Endothelial cell of umbilical vein (primary cell): Measurements from ENCODE around the gene CHRNB1. TPM values are rescaled to one million over a fixed set of nuclear protein-coding genes. Genes with fewer than 3 reads are reported as not detected.

Experiments used
- BruUV-seq: library from RNA; stranded (reverse); fragments of 400-500 nt; replicated peaks from 2 replicates; lab custom pipeline; 2021; lab: Mats Ljungman, UMichigan
- CTCF ChIA-PET: fragments of 300-600, 350-600 bp; sonication (Branson Sonifier 250); formaldehyde crosslinking; loops from one replicate; lab custom pipeline; 2021; ENCODE audit warnings: antibody characterized with exemption, inconsistent platforms; lab: Charles Lee
- POLR2A ChIA-PET: fragments of 300-600, 350-600 bp; sonication (Branson Sonifier 250); formaldehyde crosslinking; loops from one replicate; lab custom pipeline; 2021; ENCODE audit warnings: antibody characterized with exemption, inconsistent platforms; lab: Charles Lee
- DNase-seq: peaks from one replicate; pipeline ENCODE4 v3.0.0-alpha.2; 2011; ENCODE audit warnings: low read depth, low spot score
- FAIRE-seq: peaks from 2 replicates; lab custom pipeline; 2011; peaks lifted over from hg19 to GRCh38; lab: Jason Lieb, UNC
- H2AFZ ChIP-seq: 2 replicates; pipeline ENCODE4 v1.6.0; 2012; ENCODE audit warnings: low read depth, low read length, control low read depth, inconsistent platforms
- H3K27ac ChIP-seq: 2 replicates; pipeline ENCODE4 v1.5.1; 2011; ENCODE audit warnings: low read depth, mild to moderate bottlenecking, control low read depth, low read length, moderate library complexity; ENCODE audit not compliant: insufficient read depth
- H3K27me3 ChIP-seq, 2 experiments: 2 replicates each; pipeline versions ENCODE4 v1.6.0 to v1.6.1; 2011; ENCODE audit warnings: low read length in 2 of 2, mixed read lengths in 1 of 2; ENCODE audit not compliant: control insufficient read depth in 2 of 2, insufficient read depth in 2 of 2
- H3K36me3 ChIP-seq, 2 experiments: 2 replicates in 1 of 2; 3 replicates in 1 of 2; pipeline ENCODE4 v1.5.1; 2011; ENCODE audit warnings: low read length in 2 of 2, mild to moderate bottlenecking in 1 of 2, moderate library complexity in 1 of 2; ENCODE audit not compliant: control insufficient read depth in 2 of 2, insufficient read depth in 2 of 2; ENCODE audit errors: extremely low read depth in 1 of 2
- H3K4me1 ChIP-seq: 3 replicates; pipeline ENCODE4 v1.5.1; 2011; ENCODE audit warnings: mild to moderate bottlenecking, low read length; ENCODE audit not compliant: control insufficient read depth, insufficient read depth; ENCODE audit errors: extremely low read depth
- H3K4me2 ChIP-seq: 2 replicates; pipeline ENCODE4 v1.6.1; 2011; ENCODE audit warnings: low read length, control low read depth, mixed read lengths; ENCODE audit not compliant: insufficient read depth
- H3K4me3 ChIP-seq, 3 experiments: fragments of 200-600 bp in 1 of 3; sonication (generic), shearing (Covaris generic) in 1 of 3; replicated peaks in 1 of 3; 2 replicates each; pipeline ENCODE4 v1.5.1; 2011 to 2016; ENCODE audit warnings: control low read depth in 3 of 3, low read length in 3 of 3, mild to moderate bottlenecking in 2 of 3, inconsistent platforms in 1 of 3, low read depth in 1 of 3, moderate library complexity in 1 of 3; ENCODE audit not compliant: insufficient read depth in 1 of 3
- H3K79me2 ChIP-seq: 2 replicates; pipeline ENCODE4 v1.6.0; 2012; ENCODE audit warnings: low read length, inconsistent platforms; ENCODE audit not compliant: control insufficient read depth, insufficient read depth
- H3K9ac ChIP-seq: replicated peaks from 2 replicates; pipeline ENCODE3; 2011; ENCODE audit warnings: low read length, control low read depth; ENCODE audit not compliant: insufficient read depth; ENCODE audit errors: extremely low read depth
- H3K9me1 ChIP-seq: replicated peaks from 3 replicates; pipeline ENCODE4 v1.6.0; 2011; ENCODE audit warnings: mild to moderate bottlenecking, low read length; ENCODE audit not compliant: control insufficient read depth, insufficient read depth; ENCODE audit errors: extremely low read depth
- H3K9me3 ChIP-seq: replicated peaks from 2 replicates; pipeline ENCODE4 v1.5.1; 2012; ENCODE audit warnings: low read length, inconsistent platforms; ENCODE audit not compliant: control insufficient read depth, insufficient read depth
- H4K20me1 ChIP-seq: replicated peaks from 2 replicates; pipeline ENCODE3; 2011; ENCODE audit warnings: mild to moderate bottlenecking, low read length; ENCODE audit not compliant: control insufficient read depth, insufficient read depth; ENCODE audit errors: extremely low read depth
- EZH2 ChIP-seq: IDR thresholded peaks from 2 replicates; pipeline ENCODE4 v1.6.1; 2012; ENCODE audit warnings: borderline replicate concordance, low read depth, mild to moderate bottlenecking, moderate library complexity, low read length, inconsistent platforms; ENCODE audit not compliant: severe bottlenecking
- FOS ChIP-seq: IDR thresholded peaks from 2 replicates; pipeline ENCODE4 v1.6.1; 2011; ENCODE audit warnings: mild to moderate bottlenecking, low read length, moderate library complexity, borderline replicate concordance; ENCODE audit not compliant: insufficient read depth
- GATA2 ChIP-seq: IDR thresholded peaks from 2 replicates; pipeline ENCODE4 v1.7.0; 2011; ENCODE audit warnings: low read depth, mild to moderate bottlenecking, moderate library complexity, mixed read lengths, low read length; ENCODE audit not compliant: insufficient read length, insufficient read depth
- JUN ChIP-seq: IDR thresholded peaks from 2 replicates; pipeline ENCODE4 v1.6.1; 2011; ENCODE audit warnings: borderline replicate concordance, low read depth; ENCODE audit not compliant: insufficient read length, insufficient read depth
- MAX ChIP-seq: IDR thresholded peaks from 2 replicates; pipeline ENCODE4 v1.6.1; 2011; ENCODE audit not compliant: insufficient read depth, insufficient read length
- MYC ChIP-seq: IDR thresholded peaks from one replicate; pipeline ENCODE4 v1.6.1; 2011; ENCODE audit warnings: mild to moderate bottlenecking, low read depth, low read length
- POLR2A ChIP-seq: IDR thresholded peaks from 2 replicates; pipeline ENCODE4 v1.6.1; 2012; ENCODE audit warnings: low read depth, mild to moderate bottlenecking, control low read depth, low read length
- POLR2AphosphoS5 ChIP-seq: IDR thresholded peaks from 2 replicates; pipeline ENCODE4 v1.6.1; 2012; ENCODE audit warnings: low read depth, mild to moderate bottlenecking, control low read depth, low read length, moderate library complexity; ENCODE audit not compliant: insufficient read depth
- dilution Hi-C: fragments of 300-500 bp; cut with MboI; formaldehyde crosslinking; loops from one replicate; pipeline ENCODE4 v1.15.0; 2019; ENCODE audit warnings: low sequenced_read_pairs; ENCODE audit not compliant: extremely low pct_ligation_motif_present
- intact Hi-C: fragments of 100-400 bp; cut with micrococcal nuclease; formaldehyde crosslinking; loops from one replicate; pipeline ENCODE4 v1.10.0; 2022
- polyA plus RNA-seq, 4 experiments: library from polyadenylated mRNA; depleted of rRNA in 3 of 4; stranded (reverse) in 3 of 4; unstranded in 1 of 4; fragments of >200 nt; gene quantifications; 2 replicates each; pipeline versions ENCODE4 v1.2.1 to v1.2.3, GENCODE V29; 2011 to 2012; ENCODE audit warnings: missing spikeins in 1 of 4
- total RNA-seq: library from RNA; stranded (reverse); gene quantifications from 2 replicates; pipeline ENCODE4 v1.2.3, GENCODE V29; 2021
- TF ChIP-seq, protein P1 (sequence below), 2 donors: IDR thresholded peaks; 1 replicate in 1 of 2; 2 replicates in 1 of 2; pipeline ENCODE4 v1.5.1; 2011; ENCODE audit warnings: low read length in 2 of 2, mild to moderate bottlenecking in 2 of 2, moderate library complexity in 2 of 2, control low read depth in 1 of 2, inconsistent platforms in 1 of 2, low read depth in 1 of 2; ENCODE audit not compliant: insufficient read depth in 1 of 2; ENCODE audit errors: extremely low read depth in 1 of 2

Gene CHRNB1
- total and polyA plus RNA-seq, 2 donors (not counting 3 experiments of a cell fraction or from before 2014, with no cell fraction given) = 5.6 to 9.3 TPM

DNA sequence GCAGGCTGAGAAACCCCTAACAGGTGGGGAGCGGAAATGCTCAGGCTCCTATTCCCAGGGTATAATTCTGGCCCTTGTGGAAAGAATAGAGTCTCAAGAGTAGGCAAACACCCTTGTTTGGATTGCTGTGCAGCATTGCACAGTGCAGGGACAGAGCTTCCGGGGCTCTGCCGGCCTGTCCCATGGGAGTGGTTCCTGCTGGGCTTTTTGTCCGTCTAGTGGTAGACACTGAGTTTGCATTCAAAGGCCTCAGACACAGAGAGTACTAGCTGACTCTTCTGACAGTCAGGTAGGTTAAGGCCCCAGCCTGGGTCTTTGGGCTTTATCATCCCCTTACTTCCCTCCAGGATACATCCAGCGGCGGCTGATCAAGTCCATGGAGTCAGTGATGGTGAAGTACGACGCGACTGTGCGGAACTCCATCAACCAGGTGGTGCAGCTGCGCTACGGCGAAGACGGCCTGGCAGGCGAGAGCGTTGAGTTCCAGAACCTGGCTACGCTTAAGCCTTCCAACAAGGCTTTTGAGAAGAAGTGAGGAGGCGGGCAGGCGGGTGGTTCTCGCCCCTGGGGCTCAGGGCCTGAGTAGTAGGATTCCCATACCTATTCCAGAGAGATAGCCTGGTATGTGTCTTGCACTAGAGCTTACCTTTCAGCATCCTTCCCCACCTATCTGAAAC is 57.4 kb downstream of the CHRNB1 start:
- intact Hi-C loops (no loop called here), dilution Hi-C loops (no loop called here)
- H3K9me3 ChIP-seq = no peaks in the 10 kb centered on the region
- peaks cover 7% of the 10 kb centered on the region for H3K4me1 ChIP-seq
- no peak overlapping the region for H3K4me3 ChIP-seq
- no peak overlapping the region for H3K9ac ChIP-seq
- no peak overlapping the region for H3K27ac ChIP-seq
- FAIRE-seq (no peak), DNase-seq (no peak)
- ChIA-PET POLR2A (no interaction called here), CTCF (interaction anchor here (0.5 to 2.6 kb wide), 8 partner anchors 15 to 221 kb away, joined by 3 to 12 read pairs (median 4); partner anchors contain the start of genes CHRNB1 and SLC2A4)
- no peak overlapping the region for H2AFZ ChIP-seq
- H3K9me1 ChIP-seq = no peaks in the 10 kb centered on the region
- no peaks in the 10 kb centered on the region for H3K27me3 ChIP-seq
- TF ChIP-seq MAX (no peak), MYC (no peak), POLR2AphosphoS5 (no peak), POLR2A (no peak), EZH2 (no peak), GATA2 (no peak), JUN (no peak), FOS (no peak)
- TF ChIP-seq, protein P1, sequence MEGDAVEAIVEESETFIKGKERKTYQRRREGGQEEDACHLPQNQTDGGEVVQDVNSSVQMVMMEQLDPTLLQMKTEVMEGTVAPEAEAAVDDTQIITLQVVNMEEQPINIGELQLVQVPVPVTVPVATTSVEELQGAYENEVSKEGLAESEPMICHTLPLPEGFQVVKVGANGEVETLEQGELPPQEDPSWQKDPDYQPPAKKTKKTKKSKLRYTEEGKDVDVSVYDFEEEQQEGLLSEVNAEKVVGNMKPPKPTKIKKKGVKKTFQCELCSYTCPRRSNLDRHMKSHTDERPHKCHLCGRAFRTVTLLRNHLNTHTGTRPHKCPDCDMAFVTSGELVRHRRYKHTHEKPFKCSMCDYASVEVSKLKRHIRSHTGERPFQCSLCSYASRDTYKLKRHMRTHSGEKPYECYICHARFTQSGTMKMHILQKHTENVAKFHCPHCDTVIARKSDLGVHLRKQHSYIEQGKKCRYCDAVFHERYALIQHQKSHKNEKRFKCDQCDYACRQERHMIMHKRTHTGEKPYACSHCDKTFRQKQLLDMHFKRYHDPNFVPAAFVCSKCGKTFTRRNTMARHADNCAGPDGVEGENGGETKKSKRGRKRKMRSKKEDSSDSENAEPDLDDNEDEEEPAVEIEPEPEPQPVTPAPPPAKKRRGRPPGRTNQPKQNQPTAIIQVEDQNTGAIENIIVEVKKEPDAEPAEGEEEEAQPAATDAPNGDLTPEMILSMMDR (IDR thresholded peaks at IDR 0.05; ENCODE audit: extremely low read depth in 1 of 2, insufficient read depth in 1 of 2, low read depth in 1 of 2, low read length in 2 of 2) = no peak
- peaks cover 44 to 62% of the 10 kb centered on the region in 2 experiments for H3K36me3 ChIP-seq
- H3K4me2 ChIP-seq = no peak overlapping the region
- no peaks in the 10 kb centered on the region for H4K20me1 ChIP-seq
- H3K79me2 ChIP-seq = peaks cover 5% of the 10 kb centered on the region
- no TSS peak for BruUV-seq
